ENCODE measurements around the gene TBC1D22A.
"Not testable (repeated sequence)": the region's sequence is repeated elsewhere in the genome, so short reads cannot be mapped to it uniquely, and the experiment has no call there.

Gene TBC1D22A

DNA sequence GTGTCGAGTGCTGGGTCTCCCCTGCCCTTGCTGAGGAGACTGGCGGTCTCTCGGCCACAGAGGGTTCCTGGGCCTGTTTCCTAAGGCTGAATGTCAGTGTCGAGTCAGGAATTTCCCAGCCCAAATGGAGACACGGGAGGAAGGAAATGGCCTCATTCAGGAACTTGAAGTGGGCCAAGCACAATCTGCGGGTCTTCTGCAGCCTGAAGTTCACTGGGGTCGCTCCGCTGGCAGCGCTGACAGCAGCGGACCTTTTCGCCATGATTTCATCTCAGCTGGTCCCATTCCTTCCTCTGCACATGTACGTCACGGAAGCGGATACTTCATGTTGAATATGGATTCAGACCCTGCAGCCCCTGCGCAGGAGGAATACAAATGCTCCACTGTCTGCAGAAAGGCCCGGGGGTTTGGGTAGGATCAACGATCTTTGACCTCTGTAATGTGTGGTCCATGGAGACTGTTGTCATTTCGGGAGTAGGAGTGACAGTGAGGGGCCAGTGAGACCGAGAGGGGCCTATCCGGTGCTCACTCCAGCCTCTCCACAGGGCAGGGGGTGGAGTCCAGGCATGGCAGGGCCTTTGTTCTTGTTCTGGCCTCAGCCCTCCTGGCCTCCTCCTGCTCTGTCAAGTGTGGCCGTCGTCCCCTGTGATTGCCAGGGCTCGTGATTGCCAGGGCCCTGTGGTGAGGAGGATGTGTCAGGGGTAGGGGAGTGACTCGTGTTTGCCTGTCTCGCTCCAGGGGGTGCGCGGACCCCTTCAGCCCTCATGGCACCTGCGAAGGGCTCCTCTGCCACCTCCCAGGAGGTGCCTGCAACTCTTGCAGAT is 402.3 kb downstream of the TBC1D22A start:
- DNase-seq: no peak

DNA sequence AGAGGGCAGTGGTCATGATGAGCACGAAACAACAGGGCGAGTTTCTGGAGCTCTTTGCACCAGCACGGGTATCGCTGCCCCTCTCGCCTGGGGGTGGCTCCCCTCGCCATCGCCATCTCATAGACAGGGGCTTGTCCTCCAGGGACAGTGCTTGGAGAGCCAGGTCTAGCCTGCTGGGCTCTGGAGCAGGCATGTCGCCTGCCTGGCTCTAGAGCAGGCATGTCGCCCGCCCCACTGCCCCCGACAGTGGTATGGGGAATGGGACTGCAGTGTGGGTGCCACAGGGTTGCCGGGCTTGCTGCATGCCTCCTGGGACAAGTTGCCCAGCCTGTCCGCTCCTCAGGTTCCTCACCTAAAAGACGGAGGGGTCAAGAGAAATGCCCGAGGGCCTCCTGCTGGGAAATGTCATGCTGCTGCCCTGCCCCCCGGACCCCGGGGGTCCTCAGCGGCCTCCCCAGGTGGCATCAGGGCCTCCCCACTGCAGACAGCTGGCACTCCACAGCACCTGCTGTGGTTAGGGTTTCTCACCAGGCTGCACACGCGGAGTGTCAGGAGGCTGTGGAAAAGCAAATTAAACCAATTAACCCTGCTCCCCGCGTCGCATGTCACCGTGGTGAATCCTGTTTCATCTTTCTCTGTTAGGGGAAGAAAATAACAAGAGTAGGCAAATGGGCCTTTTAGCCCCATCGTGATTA is 403.0 kb downstream of the TBC1D22A start:
- DNase-seq: no peak

DNA sequence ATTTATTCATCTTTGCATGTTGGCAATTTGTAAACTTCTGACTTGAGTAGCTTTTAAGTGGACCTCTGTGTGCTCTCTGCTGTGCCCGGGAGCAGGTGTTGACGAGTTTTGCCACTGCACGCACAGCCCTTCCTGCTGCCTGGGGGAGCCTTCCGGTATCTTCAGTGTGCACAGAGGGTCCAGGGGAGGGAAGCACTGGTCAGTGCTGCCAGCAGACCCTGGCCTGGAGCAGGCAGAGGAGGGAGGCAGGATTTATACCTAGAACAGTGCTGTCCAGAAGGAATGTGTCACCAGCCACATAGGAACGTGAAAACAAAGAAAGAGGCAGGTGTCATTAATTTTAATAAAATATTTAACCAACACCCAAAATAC is 403.6 kb downstream of the TBC1D22A start:
- no peak for DNase-seq

DNA sequence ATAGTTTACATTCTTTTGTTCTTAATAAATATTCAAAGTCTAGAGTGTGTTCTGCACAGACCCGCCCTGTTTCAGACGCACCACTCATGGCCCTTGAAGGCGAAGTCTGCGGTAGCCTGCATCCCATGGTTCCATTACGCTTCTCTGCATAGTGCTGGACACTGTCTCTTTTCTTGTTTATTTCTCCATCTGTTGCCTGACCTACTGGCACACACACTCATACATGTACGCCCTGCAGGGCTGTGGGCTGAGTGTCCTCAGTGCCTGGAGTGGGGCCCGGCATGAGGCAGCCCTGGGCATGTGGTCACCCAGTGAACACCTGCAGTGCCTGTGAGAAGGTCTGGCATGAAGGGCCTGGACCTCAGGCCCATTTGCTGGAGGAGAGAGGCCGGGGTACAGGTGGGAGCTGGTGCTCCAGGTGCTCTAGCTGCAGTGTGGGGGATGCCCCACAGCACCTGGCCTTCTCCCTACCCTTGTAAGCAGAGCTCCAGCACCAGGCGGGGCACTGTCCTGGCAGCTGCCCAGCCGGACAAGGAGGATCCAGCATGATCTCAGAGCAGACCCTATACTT is 404.1 kb downstream of the TBC1D22A start:
- no peak for DNase-seq

DNA sequence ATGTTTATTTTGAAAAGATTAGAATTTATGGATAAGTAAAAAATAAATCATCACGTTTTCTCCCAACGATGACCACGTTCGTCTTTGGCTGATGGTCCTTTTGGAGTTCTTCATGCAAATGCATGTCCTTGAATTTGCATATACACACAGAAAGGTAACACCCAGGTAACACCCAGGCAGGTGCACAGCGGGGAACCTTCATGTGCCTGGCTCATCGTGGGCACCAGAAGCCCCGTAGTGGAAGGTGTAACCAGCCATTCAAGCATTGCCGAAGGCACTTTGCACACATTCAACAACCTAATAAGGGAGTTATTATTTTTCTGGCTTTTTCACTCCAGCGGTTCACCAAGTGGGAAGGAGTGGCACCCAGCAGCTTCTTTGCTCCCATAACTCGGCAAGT is 404.6 kb downstream of the TBC1D22A start:
- no peak for DNase-seq

DNA sequence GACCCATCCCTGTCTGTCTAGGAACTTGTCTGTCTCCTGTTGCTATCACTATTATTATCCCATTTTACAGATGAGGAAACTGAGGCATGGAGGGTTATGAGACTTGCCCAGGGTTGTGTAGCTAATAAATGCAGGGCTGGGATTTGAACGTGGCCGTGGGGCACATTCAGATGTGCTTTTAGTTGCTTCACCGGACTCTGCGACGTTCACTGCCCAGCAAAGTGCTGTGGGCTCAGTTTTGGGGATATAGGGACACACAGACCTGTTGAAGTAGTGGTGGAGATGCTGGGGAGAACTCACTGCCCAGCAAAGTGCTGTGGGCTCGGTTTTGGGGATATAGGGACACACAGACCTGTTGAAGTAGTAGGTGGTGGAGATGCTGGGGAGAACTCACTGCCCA is 405.5 kb downstream of the TBC1D22A start:
- not testable (repeated sequence) for DNase-seq

DNA sequence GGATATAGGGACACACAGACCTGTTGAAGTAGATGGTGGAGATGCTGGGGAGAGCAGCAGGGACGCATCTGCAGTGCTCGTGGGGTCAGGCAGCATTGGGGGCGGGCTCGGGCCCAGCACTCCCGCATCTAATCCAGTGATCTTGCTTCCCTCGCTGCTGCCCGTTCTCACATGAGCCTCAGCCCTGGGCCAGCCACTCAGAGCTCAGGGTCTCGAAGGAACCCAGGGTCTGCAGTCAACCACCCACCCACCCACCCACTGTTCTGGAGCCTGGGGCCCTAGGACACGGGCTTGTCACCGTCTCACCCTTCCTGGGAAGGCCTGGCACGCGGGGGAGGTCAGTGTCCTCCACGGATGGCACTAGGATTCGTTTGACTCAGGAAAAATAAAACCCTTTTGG is 406.0 kb downstream of the TBC1D22A start:
- no peak for DNase-seq

DNA sequence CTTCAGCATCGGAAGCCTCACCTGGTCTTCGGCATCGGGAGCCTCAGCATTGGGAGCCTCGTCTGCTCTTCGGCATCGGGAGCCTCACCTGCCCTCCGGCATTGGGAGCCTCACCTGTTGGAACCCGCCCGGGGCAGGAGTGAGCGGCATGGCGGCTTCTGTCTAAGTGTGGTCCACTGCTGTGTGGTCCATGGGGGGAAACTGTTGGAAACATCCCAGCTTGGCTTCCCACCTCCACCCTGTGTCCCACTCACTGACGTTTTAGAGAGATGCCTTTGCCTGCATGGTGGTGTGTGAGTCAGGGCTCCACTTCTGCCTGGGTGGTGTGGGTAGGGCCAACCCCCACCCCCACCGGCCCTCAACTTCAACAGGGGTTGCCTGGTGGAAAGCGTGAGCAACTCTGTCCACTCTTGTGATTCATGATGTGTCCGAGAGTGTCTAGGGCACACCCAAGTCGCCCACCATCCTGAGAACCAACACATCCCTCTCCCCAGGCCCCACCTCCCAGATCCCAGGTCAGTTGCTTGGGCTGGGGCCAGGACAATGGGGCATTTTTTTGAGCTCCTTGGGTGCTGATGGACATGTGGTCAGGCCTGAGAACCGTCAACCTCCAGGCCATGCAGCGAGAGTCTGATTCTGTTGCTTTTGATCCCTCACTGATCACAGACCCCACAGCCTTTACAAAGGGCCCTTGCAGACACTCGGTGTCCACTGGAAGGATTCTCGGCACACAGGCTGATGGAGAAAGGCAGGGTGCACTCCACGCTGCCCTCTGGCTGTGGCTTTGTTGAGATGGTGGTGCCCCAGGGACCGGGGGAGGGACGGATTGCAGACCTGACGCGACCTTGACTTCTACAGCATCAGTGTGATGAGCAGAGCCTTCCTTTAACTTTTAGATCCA is 406.7 kb downstream of the TBC1D22A start:
- no peak for DNase-seq

DNA sequence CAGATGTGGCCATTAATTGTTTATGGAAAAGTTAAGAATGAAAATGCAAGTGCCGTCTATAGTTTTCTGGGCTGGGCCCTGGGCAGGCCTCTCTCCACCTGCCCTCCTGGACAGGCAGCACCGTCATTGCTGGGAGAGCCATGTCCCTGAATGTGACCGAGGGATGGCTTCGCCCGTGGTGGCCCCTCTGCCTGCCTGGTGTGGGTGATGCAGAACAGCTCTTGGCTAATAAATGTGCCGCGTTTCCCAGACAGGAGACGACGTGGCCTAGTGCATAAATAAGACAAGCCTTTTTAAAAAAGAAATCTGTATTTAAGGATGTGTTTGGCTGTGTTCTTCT is 407.3 kb downstream of the TBC1D22A start:
- no peak for DNase-seq

DNA sequence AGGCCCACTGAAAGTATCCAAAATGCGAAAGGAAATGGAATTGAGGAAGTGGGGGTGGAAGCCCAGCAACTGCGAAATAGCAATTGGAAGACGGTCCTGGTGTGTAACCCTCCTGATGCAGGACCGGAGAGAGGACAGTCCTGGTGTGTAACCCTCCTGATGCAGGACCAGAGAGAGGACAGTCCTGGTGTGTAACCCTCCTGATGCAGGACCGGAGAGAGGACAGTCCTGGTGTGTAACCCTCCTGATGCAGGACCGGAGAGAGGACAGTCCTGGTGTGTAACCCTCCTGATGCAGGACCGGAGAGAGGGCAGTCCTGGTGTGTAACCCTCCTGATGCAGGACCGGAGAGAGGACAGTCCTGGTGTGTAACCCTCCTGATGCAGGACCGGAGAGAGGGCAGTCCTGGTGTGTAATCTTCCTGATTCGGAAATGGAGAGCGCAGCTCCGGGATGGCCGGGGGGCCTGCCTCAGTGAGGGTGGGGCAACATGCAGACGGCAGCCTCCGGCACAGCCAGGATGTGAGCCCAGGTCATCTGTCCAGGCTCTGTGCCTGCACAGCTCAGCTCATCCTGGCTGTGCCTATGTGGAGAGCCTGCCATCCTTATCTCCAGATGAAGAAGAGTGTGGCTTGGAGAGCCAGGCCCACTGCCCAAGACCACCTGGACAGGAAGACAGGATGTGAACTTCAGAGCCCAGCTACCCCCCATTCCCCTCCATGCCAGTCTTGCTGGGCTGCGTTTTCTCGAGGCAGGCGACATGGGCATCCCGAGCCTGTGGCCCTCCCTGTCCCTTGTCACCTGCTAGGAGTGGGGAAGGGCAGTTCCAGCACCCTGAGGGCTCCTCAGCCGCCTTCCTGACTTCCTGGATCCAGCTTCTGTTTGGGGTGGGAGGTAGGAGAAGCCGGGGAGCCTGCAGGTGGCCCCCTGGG is 408.3 kb downstream of the TBC1D22A start:
- DNase-seq: not testable (repeated sequence)

DNA sequence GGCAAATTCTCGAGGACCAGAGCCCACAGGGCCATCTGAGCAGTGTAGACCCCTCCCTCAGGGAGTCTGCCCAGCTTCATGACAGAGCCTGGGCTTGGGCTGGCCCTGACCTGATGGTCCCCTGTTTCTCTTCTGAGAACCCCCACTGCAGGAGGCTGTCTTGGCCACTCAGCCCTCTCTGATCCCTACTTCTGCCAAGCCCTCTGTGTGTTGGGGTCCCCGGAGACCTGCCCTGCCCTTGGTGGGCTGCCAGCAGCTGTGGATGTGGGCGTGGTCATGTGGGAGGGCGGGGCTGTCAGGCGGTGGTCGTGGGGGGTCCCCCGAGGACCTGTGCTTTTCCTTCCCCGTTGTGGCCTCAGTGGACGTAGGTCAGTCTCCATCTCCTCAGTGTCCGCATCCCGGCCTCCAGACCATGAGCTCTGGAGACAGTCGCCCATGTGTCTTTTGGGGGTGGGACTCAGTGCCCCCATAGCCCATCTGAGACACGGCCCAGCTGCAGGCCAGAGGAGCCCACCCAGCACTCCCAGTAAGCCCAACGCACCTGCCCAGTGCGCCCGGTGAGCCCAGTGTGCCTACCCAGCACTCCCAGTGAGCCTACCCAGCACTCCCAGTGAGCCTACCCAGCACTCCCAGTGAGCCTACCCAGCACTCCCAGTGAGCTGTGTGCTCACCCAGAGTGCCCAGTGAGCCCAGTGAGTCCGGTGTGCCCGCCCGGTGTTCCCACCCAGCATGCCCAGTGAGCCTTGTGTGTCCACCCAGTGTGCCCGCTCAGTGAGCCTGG is 409.2 kb downstream of the TBC1D22A start:
- no peak for DNase-seq

DNA sequence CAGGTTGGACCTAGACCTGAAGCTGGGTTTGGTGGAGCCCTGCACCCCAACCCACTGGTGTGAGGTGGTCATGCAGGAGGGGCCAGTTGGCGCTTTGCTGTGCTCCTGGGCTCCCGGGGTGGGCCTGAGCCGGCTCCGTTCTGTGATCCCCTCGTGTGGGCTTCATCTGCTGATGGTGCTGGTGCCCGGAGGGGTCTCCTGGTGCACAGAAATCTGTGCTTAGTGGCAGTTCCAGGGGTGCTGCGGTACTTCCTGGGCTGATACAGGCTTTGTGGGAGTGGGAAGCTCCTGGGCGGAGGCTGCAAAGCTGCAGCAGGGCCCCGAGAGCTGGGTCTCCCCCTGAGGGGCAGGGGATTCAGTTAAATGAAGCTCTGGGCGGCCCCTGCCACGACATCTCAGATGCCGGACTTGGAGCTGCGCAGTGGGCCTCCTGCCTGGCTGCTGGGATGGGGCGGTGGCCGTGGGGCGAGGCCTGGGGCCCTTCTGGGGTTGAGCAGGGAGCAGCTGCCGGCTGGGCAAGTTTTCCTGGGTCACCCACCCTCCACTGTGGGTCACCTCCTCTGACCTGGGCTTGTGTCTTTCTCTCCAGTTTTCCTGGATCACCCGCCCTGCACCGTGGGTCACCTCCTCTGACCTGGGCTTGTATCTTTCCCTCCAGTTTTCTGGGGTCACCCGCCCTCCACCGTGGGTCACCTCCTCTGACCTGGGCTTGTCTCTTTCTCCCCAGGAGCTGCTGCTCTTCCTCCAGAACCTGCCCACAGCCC is 410.5 kb downstream of the TBC1D22A start:
- no peak for DNase-seq

DNA sequence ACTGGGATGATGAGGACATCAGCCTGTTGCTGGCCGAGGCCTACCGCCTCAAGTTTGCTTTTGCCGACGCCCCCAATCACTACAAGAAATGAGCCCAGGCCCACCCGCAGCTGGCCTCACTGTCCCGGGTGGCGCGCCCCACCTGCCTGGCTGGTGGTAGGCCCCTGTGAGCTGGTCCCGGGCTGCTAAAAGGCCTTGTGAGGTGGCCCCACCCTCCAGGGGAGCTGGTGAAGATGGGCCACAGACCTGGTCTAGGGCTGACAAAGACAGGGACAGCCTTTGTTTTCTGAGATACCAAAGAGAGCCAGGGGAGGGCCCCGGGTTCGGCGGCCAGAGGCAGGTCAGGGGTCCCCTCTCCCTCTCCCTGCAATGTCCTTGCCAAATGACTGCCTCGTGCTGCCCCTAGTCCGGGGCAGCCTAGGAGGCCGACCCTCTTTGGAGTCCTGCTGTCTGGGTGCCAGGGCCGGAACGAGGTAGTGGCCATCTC is 411.1 kb downstream of the TBC1D22A start:
- DNase-seq: no peak

DNA sequence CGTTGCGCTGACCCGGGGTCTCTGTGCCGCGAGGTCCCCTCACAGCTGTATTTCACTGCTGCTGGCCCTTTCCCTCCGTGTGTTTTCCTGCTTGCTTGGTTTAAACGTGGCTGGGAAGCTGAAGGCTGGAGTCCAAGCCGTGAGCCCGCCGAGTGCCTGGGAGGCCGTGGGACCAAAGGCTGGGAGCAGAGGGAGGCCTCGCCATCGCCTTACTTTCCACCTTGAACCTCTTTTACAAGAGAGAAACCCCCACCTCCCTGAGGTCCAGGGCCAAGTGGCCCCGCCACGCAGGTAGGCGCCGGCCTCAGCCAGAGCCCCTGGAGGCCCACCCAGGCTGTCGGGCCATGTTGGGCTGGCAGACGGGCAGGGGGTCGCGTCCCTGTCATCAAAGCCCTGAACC is 411.6 kb downstream of the TBC1D22A start:
- no peak for DNase-seq

DNA sequence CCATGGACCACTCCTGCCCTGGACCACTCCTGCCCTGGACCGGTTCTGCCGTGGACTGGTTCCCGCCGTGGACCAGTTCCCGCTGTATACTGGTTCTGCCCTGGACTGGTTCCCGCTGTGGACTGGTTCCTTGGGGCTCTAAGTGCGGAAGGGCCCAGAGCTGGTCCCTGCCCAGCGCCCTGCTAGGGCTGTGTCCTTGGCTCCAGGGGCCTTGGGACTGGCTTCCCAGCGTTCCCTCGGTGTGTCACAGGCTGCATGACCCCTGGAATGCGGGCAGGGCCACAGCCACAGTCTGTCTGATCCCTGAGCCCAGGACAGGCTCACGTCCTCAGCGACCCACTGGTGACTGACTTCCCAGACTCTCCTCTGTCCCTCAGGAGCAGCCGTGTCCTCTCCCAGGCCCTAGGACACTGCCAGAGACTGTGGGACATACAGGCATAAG is 412.2 kb downstream of the TBC1D22A start:
- DNase-seq: no peak

DNA sequence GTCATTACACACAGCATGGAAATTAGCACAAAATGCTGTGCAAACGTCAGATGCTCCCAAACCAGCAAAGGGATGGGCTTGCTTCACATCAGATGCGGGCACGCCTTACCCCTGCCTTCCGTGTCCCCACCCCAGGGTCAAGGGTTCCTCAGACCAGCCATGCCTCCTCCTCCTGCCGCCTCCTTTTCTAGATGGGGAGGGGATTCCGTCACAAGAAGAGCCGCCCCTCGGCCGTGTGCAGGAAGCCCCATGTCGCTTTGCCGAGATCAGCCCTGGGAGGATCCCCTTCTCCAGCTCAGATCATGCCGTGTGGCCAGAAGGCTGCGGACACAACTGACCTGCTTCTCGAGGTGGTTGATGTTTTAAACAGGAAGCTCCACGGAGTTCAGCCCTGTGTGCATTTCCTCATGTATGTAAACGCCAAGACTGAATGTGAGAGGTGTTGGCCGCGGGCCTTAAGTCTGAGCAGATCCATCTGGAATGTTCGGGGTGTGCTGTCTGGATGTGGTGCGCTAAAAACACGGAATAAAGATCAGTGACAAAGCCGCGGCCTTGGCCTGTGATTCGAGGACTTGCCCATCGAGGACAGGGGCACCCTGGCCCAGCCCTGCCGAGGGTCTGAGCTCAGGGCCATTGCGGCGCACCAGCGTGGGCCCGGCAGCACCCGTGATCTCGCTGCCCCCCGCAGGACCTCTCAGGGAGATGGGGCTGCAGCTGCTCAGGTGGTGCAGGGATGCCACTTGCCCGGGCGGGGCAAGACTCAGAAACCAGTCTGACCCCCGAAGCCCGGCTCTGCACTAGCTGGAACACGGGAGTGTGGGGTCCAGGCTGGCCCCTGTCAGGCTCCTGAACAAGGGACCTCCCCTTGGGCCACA is 412.9 kb downstream of the TBC1D22A start:
- DNase-seq: peak; percentile 79

DNA sequence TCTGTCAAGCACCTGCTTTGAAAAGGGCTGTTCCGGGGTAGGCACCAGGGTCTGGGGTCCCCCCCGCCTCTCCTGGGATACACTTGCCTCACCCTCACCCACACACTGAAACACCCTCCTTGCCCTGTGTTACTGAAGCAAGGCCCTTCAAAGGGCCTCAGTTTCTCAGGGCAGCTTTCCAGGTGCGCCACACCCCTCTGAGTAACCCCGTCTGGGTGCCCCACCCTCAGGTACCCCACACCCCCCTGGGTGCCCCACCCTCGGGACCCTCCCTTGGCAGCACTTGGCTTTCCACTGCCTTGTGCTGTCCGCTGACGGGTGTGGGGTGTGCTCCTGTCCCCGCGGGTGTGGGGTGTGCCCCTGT is 413.6 kb downstream of the TBC1D22A start:
- DNase-seq: no peak

DNA sequence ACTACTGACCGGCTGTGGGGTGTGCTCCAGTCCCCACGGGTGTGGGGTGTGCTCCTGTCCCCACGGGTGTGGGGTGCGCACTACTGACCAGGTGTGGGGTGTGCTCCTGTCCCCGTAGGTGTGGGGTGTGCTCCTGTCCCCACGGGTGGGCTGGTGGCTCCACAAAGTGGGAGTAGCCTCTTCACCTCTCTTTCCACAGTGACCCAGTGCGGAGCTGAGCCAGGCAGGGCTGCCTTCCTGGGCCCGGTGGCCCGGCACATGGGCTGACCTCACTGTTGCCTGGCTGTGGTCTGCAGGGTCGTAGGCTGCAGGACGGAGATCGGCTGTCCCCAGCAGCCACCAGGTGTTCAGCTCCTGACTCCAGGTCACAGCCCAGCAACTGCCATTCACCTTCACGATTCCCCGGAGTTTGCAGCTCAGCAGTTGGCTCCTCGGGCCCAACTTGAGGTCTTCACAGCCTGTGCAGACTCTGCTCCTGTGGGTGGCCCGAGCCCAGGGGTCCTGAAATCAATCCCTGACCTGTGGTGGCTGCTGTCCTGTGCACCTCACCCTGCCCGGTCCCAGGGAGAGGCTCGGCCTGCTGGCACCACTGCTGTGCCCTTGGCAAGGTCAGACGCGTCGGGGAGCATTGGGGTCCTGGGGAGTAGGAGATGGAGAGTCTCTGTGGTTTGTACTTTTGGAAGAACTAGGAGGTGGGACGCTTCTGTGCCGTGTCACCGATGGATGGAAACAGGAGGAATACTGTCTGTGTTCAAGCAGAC is 414.3 kb downstream of the TBC1D22A start:
- no peak for DNase-seq

All from right hindlimb (tissue), 1 donor.